Measurements from ENCODE around the gene ADARB1. TPM values are rescaled to one million over a fixed set of nuclear protein-coding genes. Genes with fewer than 3 reads are reported as not detected.

ADARB1 gene
- total and polyA plus RNA-seq, 2 of the 4 experiments (the other 2 are of a cell fraction), result 39.8 to 47.3 TPM

- peak overlapping the region; percentile 30; the same call in 1 of the 3 replicates for H2BK15ac ChIP-seq (ENCODE audit: low read depth, low read length)
- H3K9ac ChIP-seq (ENCODE audit: low read depth, low read length), result no peak overlapping the region
- H3K9me1 ChIP-seq (ENCODE audit: insufficient read depth, low read length), result peaks cover 17% of the 10 kb centered on the region
- no peak overlapping the region for H2AK9ac ChIP-seq (replicated peaks; ENCODE audit: low read depth, low read length, poor library complexity)
- H2BK20ac ChIP-seq (ENCODE audit: low read depth, low read length), result peak overlapping the region; percentile 73; the same call in 1 of the 2 replicates
- intact Hi-C loops (cut with micrococcal nuclease) (loop anchor here (2.0 kb wide), 1 partner anchor 20 kb away; no protein-coding TSS in a partner anchor), in situ Hi-C loops (cut with MboI; ENCODE audit: low sequenced_read_pairs) (no loop called here), dilution Hi-C loops (cut with HindIII; ENCODE audit: low sequenced_read_pairs, unreplicated experiment) (no loop called here)
- H3K4me1 ChIP-seq (ENCODE audit: control insufficient read depth, insufficient read depth, low read length), result peaks cover 13% of the 10 kb centered on the region
- BruUV-seq (replicated peaks), result no TSS peak
- no peaks in the 10 kb centered on the region for H3K27me3 ChIP-seq (ENCODE audit: control insufficient read depth, insufficient read depth, low read length)
- peaks cover 35 to 43% of the 10 kb centered on the region in 2 experiments for H3K79me1 ChIP-seq (ENCODE audit: low read depth in 1 of 2, low read length in 2 of 2)
- H4K5ac ChIP-seq (ENCODE audit: low read depth, low read length), result peak overlapping the region; percentile 99
- DNase-seq, result peak; percentile 87
- H4K8ac ChIP-seq (ENCODE audit: low read depth in 2 of 2, low read length in 2 of 2), result peak overlapping the region in 1 of 2 experiments; percentile 57; a peak in 1 of 4 replicates
- peaks cover 68% of the 10 kb centered on the region for H3K36me3 ChIP-seq (ENCODE audit: control insufficient read depth, insufficient read depth, low read length)
- H4K20me1 ChIP-seq (ENCODE audit: insufficient read depth, low read length), result peaks cover 31% of the 10 kb centered on the region
- peak overlapping the region; percentile 87 for H2BK120ac ChIP-seq (ENCODE audit: low read depth, low read length)
- H3K9me3 ChIP-seq (ENCODE audit: control insufficient read depth, insufficient read depth, low read length), result no peaks in the 10 kb centered on the region
- 20% methylated on average over 1 of the region's 3 CpGs; no CpG with 5 or more reads in 1 of the 2 experiments for WGBS, 2 experiments (ENCODE audit: extremely low coverage in 2 of 2, insufficient read length in 1 of 2)
- H3K4ac ChIP-seq (ENCODE audit: low read depth, low read length), result peak overlapping the region; percentile 78; the same call in 1 of the 2 replicates
- ChIA-PET POLR2A (ENCODE audit: unreplicated experiment) (no interaction called here), CTCF (no interaction called here)
- peak overlapping the region; percentile 93 for H3K27ac ChIP-seq (ENCODE audit: insufficient read depth, low read length)
- no peak overlapping the region; the same call in 1 of the 2 replicates for H3K23ac ChIP-seq (ENCODE audit: low read depth, low read length)
- no peak overlapping the region for H4K91ac ChIP-seq (ENCODE audit: insufficient read depth, low read depth, low read length)
- peak overlapping the region; percentile 99 for H3K18ac ChIP-seq (ENCODE audit: low read depth, low read length)
- peak; percentile 92 for ATAC-seq (ENCODE audit: low read depth)
- H3K14ac ChIP-seq (replicated peaks; ENCODE audit: low read depth, low read length), result peak overlapping the region; percentile 60; the same call in 1 of the 2 replicates
- H2AFZ ChIP-seq (replicated peaks; ENCODE audit: low read length, poor library complexity), result no peak overlapping the region
- H3K4me3 ChIP-seq (ENCODE audit: insufficient read depth, low read depth, low read length), result peak overlapping the region; percentile 15; the same call in 1 of the 2 replicates
- H2BK5ac ChIP-seq (ENCODE audit: low read depth, low read length, poor library complexity, severe bottlenecking), result peak overlapping the region; percentile 56
- peak overlapping the region; percentile 93; the same call in 1 of the 2 replicates for H2AK5ac ChIP-seq (ENCODE audit: low read depth, low read length)
- peak overlapping the region; percentile 85 for H3K4me2 ChIP-seq (ENCODE audit: low read depth, low read length)
- TF ChIP-seq ELK1 (IDR thresholded peaks at IDR 0.05; ENCODE audit: borderline replicate concordance, low read depth, low read length) (no peak), FOS (IDR thresholded peaks at IDR 0.05; ENCODE audit: low read depth, low read length) (peak; percentile 79; the same call in 1 of the 2 replicates), CHD1 (IDR thresholded peaks at IDR 0.05; ENCODE audit: low read depth, low read length) (no peak), POLR2A (IDR thresholded peaks at IDR 0.05; ENCODE audit: low read depth, low read length) (no peak), NFE2L2 (IDR thresholded peaks at IDR 0.05; ENCODE audit: low read depth, low read length) (no peak), RAD21 (IDR thresholded peaks at IDR 0.05; ENCODE audit: low read length) (no peak), MAFK (IDR thresholded peaks at IDR 0.05; ENCODE audit: low read depth, low read length) (no peak), USF2 (IDR thresholded peaks at IDR 0.05; ENCODE audit: low read depth, low read length) (no peak; the same call in 1 of the 2 replicates), MXI1 (IDR thresholded peaks at IDR 0.05; ENCODE audit: borderline replicate concordance, low read depth, low read length) (no peak), BHLHE40 (IDR thresholded peaks at IDR 0.05; ENCODE audit: low read depth, low read length) (no peak; the same call in 1 of the 2 replicates), MAZ (IDR thresholded peaks at IDR 0.05; ENCODE audit: borderline replicate concordance, low read depth, low read length) (no peak), RFX5 (IDR thresholded peaks at IDR 0.05; ENCODE audit: low read depth, low read length) (no peak), CEBPB (IDR thresholded peaks at IDR 0.05; ENCODE audit: low read depth, low read length) (peak; percentile 44; the same call in 1 of the 2 replicates), RCOR1 (IDR thresholded peaks at IDR 0.05; ENCODE audit: insufficient replicate concordance, low read length) (no peak), SMC3 (IDR thresholded peaks at IDR 0.05; ENCODE audit: low read depth, low read length) (no peak)
- TF ChIP-seq, protein P1, sequence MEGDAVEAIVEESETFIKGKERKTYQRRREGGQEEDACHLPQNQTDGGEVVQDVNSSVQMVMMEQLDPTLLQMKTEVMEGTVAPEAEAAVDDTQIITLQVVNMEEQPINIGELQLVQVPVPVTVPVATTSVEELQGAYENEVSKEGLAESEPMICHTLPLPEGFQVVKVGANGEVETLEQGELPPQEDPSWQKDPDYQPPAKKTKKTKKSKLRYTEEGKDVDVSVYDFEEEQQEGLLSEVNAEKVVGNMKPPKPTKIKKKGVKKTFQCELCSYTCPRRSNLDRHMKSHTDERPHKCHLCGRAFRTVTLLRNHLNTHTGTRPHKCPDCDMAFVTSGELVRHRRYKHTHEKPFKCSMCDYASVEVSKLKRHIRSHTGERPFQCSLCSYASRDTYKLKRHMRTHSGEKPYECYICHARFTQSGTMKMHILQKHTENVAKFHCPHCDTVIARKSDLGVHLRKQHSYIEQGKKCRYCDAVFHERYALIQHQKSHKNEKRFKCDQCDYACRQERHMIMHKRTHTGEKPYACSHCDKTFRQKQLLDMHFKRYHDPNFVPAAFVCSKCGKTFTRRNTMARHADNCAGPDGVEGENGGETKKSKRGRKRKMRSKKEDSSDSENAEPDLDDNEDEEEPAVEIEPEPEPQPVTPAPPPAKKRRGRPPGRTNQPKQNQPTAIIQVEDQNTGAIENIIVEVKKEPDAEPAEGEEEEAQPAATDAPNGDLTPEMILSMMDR (conservative IDR thresholded peaks at IDR 0.05; ENCODE audit: low read depth, low read length), result no peak
- H3K56ac ChIP-seq (ENCODE audit: extremely low read depth, insufficient read depth, low read length), result no peak overlapping the region; the same call in 1 of the 2 replicates
These were observed 134.7 kb downstream of the ADARB1 start for GRCh38 chr21:45209046-45209445.

Measured in IMR-90 (cell line).